Mesendoderm (in vitro differentiated cells): ENCODE measurements around the gene DNAAF1.

Experiments used
- DNase-seq: peaks from one replicate; pipeline ENCODE4 v3.0.0; 2013
- H2AK5ac ChIP-seq: 2 replicates; pipeline ENCODE4 v1.6.1; 2013; ENCODE audit warnings: low read length, inconsistent platforms
- H2BK120ac ChIP-seq: 2 replicates; pipeline ENCODE4 v1.6.1; 2013; ENCODE audit warnings: low read depth, mild to moderate bottlenecking, low read length, moderate library complexity, mixed read lengths
- H2BK15ac ChIP-seq: replicated peaks from 2 replicates; pipeline ENCODE4 v1.6.1; 2013; ENCODE audit warnings: low read depth, mild to moderate bottlenecking, moderate library complexity
- H2BK5ac ChIP-seq: 2 replicates; pipeline ENCODE4 v1.6.1; 2013; ENCODE audit warnings: low read length, inconsistent platforms
- H3K18ac ChIP-seq: 2 replicates; pipeline ENCODE4 v1.6.1; 2013; ENCODE audit warnings: mild to moderate bottlenecking, low read length, mixed read lengths
- H3K23ac ChIP-seq: one replicate; pipeline ENCODE4 v1.6.1; 2013; ENCODE audit warnings: low read length
- H3K27ac ChIP-seq: 2 replicates; pipeline ENCODE4 v1.5.1; 2013; ENCODE audit warnings: low read depth, mild to moderate bottlenecking, inconsistent platforms, low read length, moderate library complexity
- H3K27me3 ChIP-seq: 2 replicates; pipeline ENCODE4 v1.6.1; 2013; ENCODE audit warnings: low read length, control low read depth, mild to moderate bottlenecking, inconsistent platforms; ENCODE audit not compliant: insufficient read depth, poor library complexity
- H3K36me3 ChIP-seq: 2 replicates; pipeline ENCODE4 v1.6.1; 2013; ENCODE audit warnings: low read length, inconsistent platforms; ENCODE audit not compliant: control insufficient read depth, insufficient read depth
- H3K4ac ChIP-seq: one replicate; pipeline ENCODE4 v1.6.1; 2013; ENCODE audit warnings: low read depth, mild to moderate bottlenecking, low read length, moderate library complexity
- H3K4me1 ChIP-seq: 2 replicates; pipeline ENCODE4 v1.6.1; 2013; ENCODE audit warnings: low read depth, low read length, inconsistent platforms; ENCODE audit not compliant: control insufficient read depth
- H3K4me2 ChIP-seq: 2 replicates; pipeline ENCODE4 v1.6.1; 2013; ENCODE audit warnings: low read length
- H3K4me3 ChIP-seq: 2 replicates; pipeline ENCODE4 v1.5.1; 2013; ENCODE audit warnings: mild to moderate bottlenecking, low read length
- H3K56ac ChIP-seq: one replicate; pipeline ENCODE4 v1.6.1; 2013; ENCODE audit warnings: low read length
- H3K79me1 ChIP-seq: 2 replicates; pipeline ENCODE4 v1.6.1; 2013; ENCODE audit warnings: low read length, inconsistent platforms
- H3K79me2 ChIP-seq: 2 replicates; pipeline ENCODE4 v1.6.1; 2013; ENCODE audit warnings: mild to moderate bottlenecking, low read length; ENCODE audit not compliant: control insufficient read depth, insufficient read depth
- H3K9ac ChIP-seq: 2 replicates; pipeline ENCODE4 v1.6.1; 2013; ENCODE audit warnings: low read length, inconsistent platforms
- H4K5ac ChIP-seq: one replicate; pipeline ENCODE4 v1.6.1; 2013; ENCODE audit warnings: low read length
- H4K8ac ChIP-seq: one replicate; pipeline ENCODE4 v1.6.1; 2013; ENCODE audit warnings: low read depth, mild to moderate bottlenecking, control low read depth, low read length, moderate library complexity
- WGBS: extraction: QIAGEN DNeasy Blood & Tissue Kit; methylation state at CpG from one replicate; pipeline ENCODE4 v1.1.7; 2013; ENCODE audit warnings: low lambda C conversion rate, missing lambda C conversion rate; ENCODE audit not compliant: insufficient coverage; ENCODE audit errors: extremely low coverage; 5-methylcytosine and 5-hydroxymethylcytosine counted together

DNAAF1 gene

GRCh38 chr16:84181144-84181915 is 36.2 kb downstream of the DNAAF1 start:
- peaks cover 14% of the 10 kb centered on the region for H3K79me2 ChIP-seq
- H4K5ac ChIP-seq: no peak overlapping the region
- no peak overlapping the region for H3K9ac ChIP-seq
- no CpG with 5 or more reads among the region's 41 CpGs for WGBS
- DNase-seq: no peak
- no peak overlapping the region for H2BK5ac ChIP-seq
- H3K18ac ChIP-seq: no peak overlapping the region
- H3K4me1 ChIP-seq: no peaks in the 10 kb centered on the region
- H4K8ac ChIP-seq: no peak overlapping the region
- peaks cover 8% of the 10 kb centered on the region for H3K36me3 ChIP-seq
- no peak overlapping the region for H3K4me2 ChIP-seq
- H3K79me1 ChIP-seq: peaks cover 19% of the 10 kb centered on the region
- H3K23ac ChIP-seq: no peak overlapping the region
- no peak overlapping the region for H2AK5ac ChIP-seq
- H2BK15ac ChIP-seq: no peak overlapping the region
- no peak overlapping the region for H2BK120ac ChIP-seq
- no peak overlapping the region for H3K56ac ChIP-seq
- no peaks in the 10 kb centered on the region for H3K27me3 ChIP-seq
- H3K4ac ChIP-seq: no peak overlapping the region
- no peak overlapping the region for H3K4me3 ChIP-seq
- H3K27ac ChIP-seq: no peak overlapping the region

GRCh38 chr16:84182104-84182503 is 37.0 kb downstream of the DNAAF1 start:
- no peak overlapping the region for H2BK5ac ChIP-seq
- H4K5ac ChIP-seq: no peak overlapping the region
- no CpG with 5 or more reads among the region's 18 CpGs for WGBS
- H3K18ac ChIP-seq: no peak overlapping the region
- no peak overlapping the region for H2BK120ac ChIP-seq
- H3K56ac ChIP-seq: no peak overlapping the region
- H3K9ac ChIP-seq: no peak overlapping the region
- H3K27ac ChIP-seq: no peak overlapping the region
- peaks cover 23% of the 10 kb centered on the region for H3K79me1 ChIP-seq
- no peak overlapping the region for H3K4ac ChIP-seq
- no peak overlapping the region for H3K4me3 ChIP-seq
- H3K79me2 ChIP-seq: peaks cover 18% of the 10 kb centered on the region
- H2AK5ac ChIP-seq: no peak overlapping the region
- H2BK15ac ChIP-seq: no peak overlapping the region
- no peak overlapping the region for H3K23ac ChIP-seq
- H4K8ac ChIP-seq: no peak overlapping the region
- H3K4me2 ChIP-seq: no peak overlapping the region
- H3K27me3 ChIP-seq: no peaks in the 10 kb centered on the region
- DNase-seq: no peak
- H3K36me3 ChIP-seq: peaks cover 8% of the 10 kb centered on the region
- no peaks in the 10 kb centered on the region for H3K4me1 ChIP-seq

GRCh38 chr16:84182680-84183571 is 37.8 kb downstream of the DNAAF1 start:
- Histone ChIP-seq H3K9ac (no peak overlapping the region), H3K79me1 (peaks cover 23% of the 10 kb centered on the region), H3K4me3 (no peak overlapping the region), H2BK5ac (no peak overlapping the region), H2BK120ac (no peak overlapping the region), H3K27me3 (no peaks in the 10 kb centered on the region), H3K18ac (no peak overlapping the region), H3K27ac (no peak overlapping the region), H3K4ac (no peak overlapping the region), H2BK15ac (no peak overlapping the region), H3K4me2 (no peak overlapping the region), H4K5ac (no peak overlapping the region), H3K56ac (no peak overlapping the region), H3K4me1 (no peaks in the 10 kb centered on the region), H3K23ac (no peak overlapping the region), H4K8ac (no peak overlapping the region), H3K36me3 (peaks cover 8% of the 10 kb centered on the region), H3K79me2 (peaks cover 18% of the 10 kb centered on the region), H2AK5ac (no peak overlapping the region)
- WGBS: no CpG with 5 or more reads among the region's 26 CpGs
- DNase-seq: no peak

GRCh38 chr16:84183572-84183875 is 38.4 kb downstream of the DNAAF1 start:
- H3K4me1 ChIP-seq: no peaks in the 10 kb centered on the region
- no peak overlapping the region for H2BK15ac ChIP-seq
- no peak overlapping the region for H2BK120ac ChIP-seq
- no CpG with 5 or more reads among the region's 5 CpGs for WGBS
- DNase-seq: no peak
- H3K23ac ChIP-seq: no peak overlapping the region
- no peak overlapping the region for H2BK5ac ChIP-seq
- H3K18ac ChIP-seq: no peak overlapping the region
- H4K8ac ChIP-seq: no peak overlapping the region
- H3K4ac ChIP-seq: no peak overlapping the region
- peaks cover 23% of the 10 kb centered on the region for H3K79me1 ChIP-seq
- H3K56ac ChIP-seq: no peak overlapping the region
- no peak overlapping the region for H3K9ac ChIP-seq
- no peak overlapping the region for H2AK5ac ChIP-seq
- H3K4me3 ChIP-seq: no peak overlapping the region
- no peaks in the 10 kb centered on the region for H3K27me3 ChIP-seq
- H3K4me2 ChIP-seq: no peak overlapping the region
- H3K36me3 ChIP-seq: peaks cover 8% of the 10 kb centered on the region
- peaks cover 18% of the 10 kb centered on the region for H3K79me2 ChIP-seq
- H3K27ac ChIP-seq: no peak overlapping the region
- no peak overlapping the region for H4K5ac ChIP-seq

GRCh38 chr16:84183911-84184591 is 38.9 kb downstream of the DNAAF1 start:
- peaks cover 18% of the 10 kb centered on the region for H3K79me2 ChIP-seq
- no peaks in the 10 kb centered on the region for H3K4me1 ChIP-seq
- no peak overlapping the region for H2BK5ac ChIP-seq
- H2AK5ac ChIP-seq: no peak overlapping the region
- H3K23ac ChIP-seq: no peak overlapping the region
- no peak for DNase-seq
- no peak overlapping the region for H4K8ac ChIP-seq
- H3K56ac ChIP-seq: no peak overlapping the region
- H2BK15ac ChIP-seq: no peak overlapping the region
- H3K4me2 ChIP-seq: no peak overlapping the region
- H3K4ac ChIP-seq: no peak overlapping the region
- H4K5ac ChIP-seq: no peak overlapping the region
- no peak overlapping the region for H3K9ac ChIP-seq
- no CpG with 5 or more reads among the region's 11 CpGs for WGBS
- no peak overlapping the region for H2BK120ac ChIP-seq
- no peaks in the 10 kb centered on the region for H3K27me3 ChIP-seq
- peaks cover 8% of the 10 kb centered on the region for H3K36me3 ChIP-seq
- no peak overlapping the region for H3K4me3 ChIP-seq
- H3K79me1 ChIP-seq: peaks cover 23% of the 10 kb centered on the region
- H3K18ac ChIP-seq: no peak overlapping the region
- H3K27ac ChIP-seq: no peak overlapping the region
